Measurements from ENCODE around the gene CEACAM18.

DNA sequence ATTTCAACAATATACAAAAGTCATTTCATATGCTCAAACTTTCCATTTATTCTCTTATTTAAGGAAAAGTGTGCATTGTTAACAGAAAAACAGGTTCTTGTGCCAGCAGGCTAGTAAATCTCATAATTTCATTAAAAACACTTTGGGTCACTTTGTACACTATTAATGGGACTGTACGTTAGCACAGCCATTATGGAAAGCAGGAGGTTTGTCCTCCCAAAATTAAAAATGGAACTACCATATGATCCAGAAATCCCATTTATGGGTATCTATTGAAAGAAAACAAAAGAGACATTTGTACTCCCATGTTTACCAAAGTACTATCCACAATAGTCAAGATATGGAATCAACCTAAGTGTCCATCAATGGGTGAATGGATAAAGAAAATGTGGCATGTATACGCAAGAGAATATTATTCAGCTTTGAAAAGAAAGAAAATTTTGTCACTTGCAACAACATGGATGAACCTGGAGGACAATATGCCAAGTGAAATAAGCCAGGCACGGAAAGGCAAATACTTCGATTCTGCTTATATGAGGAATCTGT lies 61.6 kb downstream of the CEACAM18 start:
- TF ChIP-seq, protein P1, sequence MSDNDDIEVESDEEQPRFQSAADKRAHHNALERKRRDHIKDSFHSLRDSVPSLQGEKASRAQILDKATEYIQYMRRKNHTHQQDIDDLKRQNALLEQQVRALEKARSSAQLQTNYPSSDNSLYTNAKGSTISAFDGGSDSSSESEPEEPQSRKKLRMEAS (IDR thresholded peaks at IDR 0.05), result no peak
- TF ChIP-seq RAD21 (IDR thresholded peaks at IDR 0.05; ENCODE audit: low read depth) (no peak), EGR1 (IDR thresholded peaks at IDR 0.05) (no peak), TAF1 (IDR thresholded peaks at IDR 0.05; ENCODE audit: low read depth) (no peak), REST (IDR thresholded peaks at IDR 0.05; ENCODE audit: low read depth) (no peak), CREB1 (IDR thresholded peaks at IDR 0.05; ENCODE audit: low read depth) (no peak), EP300 (IDR thresholded peaks at IDR 0.05; ENCODE audit: borderline replicate concordance) (no peak), YY1 (IDR thresholded peaks at IDR 0.05; ENCODE audit: low read depth) (no peak), CEBPB (IDR thresholded peaks at IDR 0.05) (no peak), FOXM1 (IDR thresholded peaks at IDR 0.05; ENCODE audit: borderline replicate concordance, low read depth) (no peak), ZBTB7A (IDR thresholded peaks at IDR 0.05; ENCODE audit: low read depth) (no peak), NFIC (IDR thresholded peaks at IDR 0.05) (no peak)
- TF ChIP-seq, protein P2, sequence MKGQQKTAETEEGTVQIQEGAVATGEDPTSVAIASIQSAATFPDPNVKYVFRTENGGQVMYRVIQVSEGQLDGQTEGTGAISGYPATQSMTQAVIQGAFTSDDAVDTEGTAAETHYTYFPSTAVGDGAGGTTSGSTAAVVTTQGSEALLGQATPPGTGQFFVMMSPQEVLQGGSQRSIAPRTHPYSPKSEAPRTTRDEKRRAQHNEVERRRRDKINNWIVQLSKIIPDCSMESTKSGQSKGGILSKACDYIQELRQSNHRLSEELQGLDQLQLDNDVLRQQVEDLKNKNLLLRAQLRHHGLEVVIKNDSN (IDR thresholded peaks at IDR 0.05), result no peak

All from Ishikawa (cell line).